CD4-positive, alpha-beta T cell treated with Interleukin-21 for 1 hour (primary cell): Measurements from ENCODE around the gene SLC45A1.
"Not testable (repeated sequence)": the region's sequence is repeated elsewhere in the genome, so short reads cannot be mapped to it uniquely, and the experiment has no call there.

Experiments used
- DNase-seq: peaks from one replicate; pipeline ENCODE4 v3.0.0-alpha.2; 2020

SLC45A1 gene

GRCh38 chr1:8317647-8318381 is at the start of gene SLC45A1:
Gene SLC45A1 (plus strand): TSS chr1:8318114. CDS start chr1:8324330, 6,216 bp downstream.
- peak; percentile 82 for DNase-seq

DNA sequence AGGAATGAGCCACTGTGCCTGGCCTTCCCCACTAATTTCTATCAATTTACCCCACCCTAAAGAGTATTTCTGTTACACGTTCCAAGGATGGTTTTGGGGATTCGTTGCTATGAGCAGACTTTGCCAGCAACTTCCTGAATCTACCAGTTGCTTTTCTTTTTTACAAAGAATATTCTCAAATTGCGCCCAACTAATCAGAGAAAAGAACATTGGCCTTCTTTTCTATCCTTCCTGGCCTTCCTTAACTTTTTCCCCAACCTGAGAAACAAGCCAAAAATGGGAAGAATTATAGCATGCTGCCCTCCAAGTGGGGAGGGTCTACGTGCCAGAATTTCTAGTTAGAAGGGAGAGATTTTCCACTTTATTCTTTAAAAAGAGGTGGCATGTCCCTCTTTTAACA is 44.9 kb upstream of the SLC45A1 start:
- DNase-seq: no peak

DNA sequence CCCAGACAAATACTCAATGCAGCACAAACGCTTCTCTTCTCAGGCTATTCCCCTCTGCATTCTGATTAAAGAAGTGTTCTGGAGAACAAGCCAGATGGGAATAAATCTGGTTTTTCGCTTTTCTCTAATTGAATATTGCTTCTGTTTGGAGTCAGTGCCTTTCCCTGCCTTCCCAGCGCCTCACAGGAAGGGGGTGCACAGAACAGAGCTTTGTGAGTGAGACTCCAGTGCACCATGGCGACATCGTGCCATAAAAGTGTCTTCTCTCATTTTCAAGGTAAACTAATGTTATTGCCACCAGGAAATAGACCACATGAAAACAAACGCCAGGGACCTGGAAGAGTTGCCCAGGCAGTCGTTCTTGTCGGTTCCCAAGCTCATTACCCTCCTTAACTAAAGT is 43.6 kb upstream of the SLC45A1 start:
- no peak for DNase-seq

DNA sequence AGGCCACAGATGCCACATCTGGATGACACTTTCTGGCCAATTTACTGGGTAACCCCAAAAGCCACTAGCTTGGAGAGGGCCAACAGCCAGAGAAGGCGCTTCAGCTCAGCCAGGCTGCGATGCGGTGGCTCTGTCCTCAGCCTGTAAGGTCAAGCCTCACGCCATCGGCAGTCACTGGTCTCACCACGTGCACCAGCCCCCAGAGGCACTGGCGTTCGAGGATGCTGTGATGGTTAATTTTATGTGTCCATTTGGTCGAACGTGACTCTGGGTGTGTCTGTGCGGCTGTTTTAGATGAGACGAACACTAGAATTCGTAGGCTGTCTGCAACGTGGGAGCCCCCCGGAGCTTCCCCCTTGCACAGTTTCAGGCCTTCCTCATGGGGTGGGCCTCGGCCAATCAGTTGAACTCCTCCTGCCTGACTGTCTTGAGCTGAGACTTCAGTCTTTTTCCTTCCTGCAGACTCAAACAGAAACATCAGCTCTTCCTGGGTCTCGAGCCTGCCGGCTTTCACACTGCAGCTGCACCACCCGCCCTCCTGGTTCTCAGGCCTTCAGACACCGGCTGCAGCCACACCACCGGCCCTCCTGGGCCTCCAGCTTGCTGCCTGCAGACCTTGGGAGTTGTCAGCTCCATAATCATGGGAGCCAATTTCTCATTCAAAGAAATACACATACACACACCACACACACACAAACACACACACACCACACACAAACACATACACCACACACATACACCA is 41.6 kb upstream of the SLC45A1 start:
- no peak for DNase-seq

GRCh38 chr1:8276932-8277331 is 41.0 kb upstream of the SLC45A1 start:
- no peak for DNase-seq

GRCh38 chr1:8278677-8279076 is 39.2 kb upstream of the SLC45A1 start:
- DNase-seq: not testable (repeated sequence)

GRCh38 chr1:8281843-8282509 is 35.9 kb upstream of the SLC45A1 start:
- no peak for DNase-seq

DNA sequence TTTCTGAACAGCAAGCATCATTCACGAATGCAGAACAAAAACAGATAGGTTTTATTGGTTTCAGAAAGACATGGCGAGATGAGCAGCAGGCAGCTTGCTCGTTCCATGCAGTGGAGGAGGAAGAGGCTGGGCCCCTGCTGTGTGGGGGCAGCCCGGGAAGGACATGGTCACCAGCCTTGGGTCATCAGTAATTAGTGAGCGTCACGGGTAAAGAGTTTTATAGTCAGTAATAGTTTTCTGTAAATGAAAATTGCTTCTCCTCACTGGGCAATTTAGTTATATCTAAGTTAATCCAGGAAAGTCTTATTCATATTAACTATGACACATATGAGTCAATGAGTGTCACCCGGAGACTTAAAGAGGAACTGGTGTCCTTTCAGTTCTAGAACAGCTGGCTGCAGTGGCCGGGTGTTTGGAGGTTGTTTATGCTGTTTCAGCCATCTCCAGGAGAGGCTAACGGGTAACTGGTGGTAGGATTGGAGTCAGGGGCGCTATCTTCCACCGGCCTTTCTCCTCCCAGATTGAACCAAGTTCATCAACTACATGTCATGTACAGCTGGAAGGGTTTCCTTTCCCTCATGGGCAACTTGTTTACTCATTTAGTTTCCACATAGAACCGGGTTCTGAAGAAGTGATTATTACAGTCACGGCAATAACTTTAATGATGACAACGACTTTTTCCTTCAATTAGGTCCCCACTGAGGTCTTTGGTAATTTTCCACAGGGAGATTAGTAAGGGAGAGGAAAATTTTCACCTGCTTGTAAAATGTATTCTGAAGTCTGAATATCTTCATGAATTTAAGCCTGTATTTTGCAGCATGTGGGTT is 34.6 kb upstream of the SLC45A1 start:
- DNase-seq: no peak

- no peak for DNase-seq
Measured at GRCh38 chr1:8284127-8284526, 33.8 kb upstream of the SLC45A1 start.

DNA sequence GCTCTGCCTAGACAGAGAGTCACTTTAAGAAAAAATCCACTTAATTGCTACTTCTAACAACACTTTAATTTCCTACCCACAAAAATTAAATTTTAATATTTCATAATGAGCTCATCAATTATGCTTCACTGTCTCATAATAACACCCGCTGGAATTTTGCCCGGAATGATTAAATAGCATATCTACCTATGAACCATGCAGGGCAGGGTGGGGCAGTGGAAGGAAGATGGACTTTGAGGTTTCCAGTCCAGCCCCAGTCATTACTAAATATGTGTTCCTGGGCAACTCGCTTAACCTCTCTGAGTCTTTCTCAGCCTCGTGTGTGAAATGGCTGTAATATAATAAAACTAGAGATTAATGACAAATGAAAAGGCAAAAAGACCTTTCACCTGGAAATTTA is 32.8 kb upstream of the SLC45A1 start:
- no peak for DNase-seq

GRCh38 chr1:8285965-8286364 is 31.9 kb upstream of the SLC45A1 start:
- DNase-seq: no peak

DNA sequence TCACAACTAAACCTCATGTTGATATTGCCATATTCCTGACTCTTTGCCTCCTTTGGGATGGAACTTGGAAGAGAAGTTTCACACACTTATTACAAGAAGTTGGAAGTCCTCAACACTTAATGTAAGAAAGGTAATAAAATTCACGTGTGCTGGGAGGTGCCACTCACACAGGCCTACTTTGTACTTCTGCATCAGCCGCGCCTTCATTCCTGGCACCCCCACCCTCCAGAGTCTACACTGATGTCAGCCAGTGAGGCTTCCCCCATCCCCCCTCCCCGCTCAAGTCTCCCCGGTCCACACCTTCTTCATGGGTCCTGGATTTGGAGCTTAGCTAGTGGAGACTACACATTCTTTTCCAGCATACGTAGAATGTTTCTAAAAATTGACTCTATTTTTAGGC is 24.8 kb upstream of the SLC45A1 start:
- DNase-seq: no peak

GRCh38 chr1:8293641-8294169 is 24.2 kb upstream of the SLC45A1 start:
- no peak for DNase-seq

DNA sequence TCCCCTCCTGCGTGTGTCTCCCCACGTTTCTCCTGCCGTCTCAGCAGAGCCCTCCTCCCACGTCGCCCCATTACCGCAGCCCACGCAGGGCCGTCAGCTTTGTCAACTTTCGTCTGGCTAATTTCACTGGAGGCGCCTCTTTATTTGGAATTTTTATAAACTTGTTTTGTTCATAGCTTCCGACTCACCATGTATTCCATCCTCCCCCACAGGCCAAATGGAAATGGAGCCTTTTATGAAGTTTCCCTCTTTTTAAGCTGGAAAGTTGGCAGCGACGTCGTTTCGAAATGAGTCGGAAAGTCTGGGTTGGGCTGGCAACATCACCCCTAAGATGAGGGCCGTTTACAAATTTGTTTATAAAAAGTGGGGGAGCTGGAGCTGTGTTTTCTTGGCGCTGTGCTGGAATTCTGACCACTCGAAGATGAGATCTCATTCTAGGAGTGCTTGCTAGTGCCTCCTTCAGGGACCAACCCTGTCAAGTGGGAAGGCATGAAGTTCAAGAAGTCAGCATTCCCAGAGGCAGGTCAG is 23.7 kb upstream of the SLC45A1 start:
- DNase-seq: no peak

DNA sequence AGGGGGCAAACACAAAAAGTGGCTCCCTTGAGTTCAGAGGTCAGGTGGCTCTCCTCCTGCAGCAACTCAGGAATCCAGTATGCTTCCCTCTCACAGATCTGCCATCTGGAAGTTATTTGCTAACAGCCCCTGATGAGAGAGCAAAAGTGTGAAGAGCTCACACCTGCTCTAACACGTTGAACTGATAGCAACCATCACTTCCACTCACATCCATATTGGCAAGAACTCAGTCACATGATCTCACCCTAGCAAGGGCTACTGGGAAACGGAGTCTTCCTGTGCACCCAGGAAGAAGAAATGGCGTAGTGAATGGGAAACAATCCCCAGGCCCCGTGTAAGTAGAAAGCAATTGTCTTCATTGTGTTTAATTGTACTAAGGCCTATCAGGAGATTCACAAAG is 20.7 kb upstream of the SLC45A1 start:
- DNase-seq: no peak

DNA sequence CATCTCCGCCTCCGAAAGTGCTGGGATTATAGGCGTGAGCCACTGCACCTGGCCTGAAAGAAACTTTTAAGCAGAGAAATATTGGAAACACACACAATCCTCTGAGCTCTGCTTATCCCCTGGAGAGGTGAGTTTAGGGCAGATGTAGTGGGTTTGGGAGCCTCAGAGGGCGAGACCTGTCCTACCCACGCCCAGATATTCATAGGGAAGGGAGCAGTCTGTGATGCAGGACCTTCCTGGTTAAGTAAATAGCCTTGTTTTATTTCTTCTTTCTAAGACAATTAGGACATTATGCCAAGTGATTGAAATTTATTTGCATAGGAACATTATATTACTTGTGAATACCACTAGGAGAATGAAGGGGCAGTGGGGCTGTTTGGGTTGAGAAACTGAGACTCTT is 18.0 kb upstream of the SLC45A1 start:
- no peak for DNase-seq

GRCh38 chr1:8302081-8302956 is 15.6 kb upstream of the SLC45A1 start:
- no peak for DNase-seq

- no peak for DNase-seq
Measured at GRCh38 chr1:8303141-8303540, 14.8 kb upstream of the SLC45A1 start.

GRCh38 chr1:8303876-8304275 is 14.0 kb upstream of the SLC45A1 start:
- DNase-seq: no peak

- DNase-seq: no peak
Measured at GRCh38 chr1:8307628-8308027, 10.3 kb upstream of the SLC45A1 start.

- DNase-seq: no peak
Measured at GRCh38 chr1:8311068-8311718, 6.7 kb upstream of the SLC45A1 start.
